NCI-H2107 treated with DMSO at 0.1 percent for 48 hours (cell line): ENCODE results near the gene PBX2.
"Not testable (repeated sequence)": the region's sequence is repeated elsewhere in the genome, so short reads cannot be mapped to it uniquely, and the experiment has no call there.

Experiments used
- DNase-seq: peaks from one replicate; lab custom pipeline; 2025; ENCODE audit not compliant: unreplicated experiment; lab: John Stamatoyannopoulos, UW

The PBX2 gene, protein sequence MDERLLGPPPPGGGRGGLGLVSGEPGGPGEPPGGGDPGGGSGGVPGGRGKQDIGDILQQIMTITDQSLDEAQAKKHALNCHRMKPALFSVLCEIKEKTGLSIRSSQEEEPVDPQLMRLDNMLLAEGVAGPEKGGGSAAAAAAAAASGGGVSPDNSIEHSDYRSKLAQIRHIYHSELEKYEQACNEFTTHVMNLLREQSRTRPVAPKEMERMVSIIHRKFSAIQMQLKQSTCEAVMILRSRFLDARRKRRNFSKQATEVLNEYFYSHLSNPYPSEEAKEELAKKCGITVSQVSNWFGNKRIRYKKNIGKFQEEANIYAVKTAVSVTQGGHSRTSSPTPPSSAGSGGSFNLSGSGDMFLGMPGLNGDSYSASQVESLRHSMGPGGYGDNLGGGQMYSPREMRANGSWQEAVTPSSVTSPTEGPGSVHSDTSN

DNA sequence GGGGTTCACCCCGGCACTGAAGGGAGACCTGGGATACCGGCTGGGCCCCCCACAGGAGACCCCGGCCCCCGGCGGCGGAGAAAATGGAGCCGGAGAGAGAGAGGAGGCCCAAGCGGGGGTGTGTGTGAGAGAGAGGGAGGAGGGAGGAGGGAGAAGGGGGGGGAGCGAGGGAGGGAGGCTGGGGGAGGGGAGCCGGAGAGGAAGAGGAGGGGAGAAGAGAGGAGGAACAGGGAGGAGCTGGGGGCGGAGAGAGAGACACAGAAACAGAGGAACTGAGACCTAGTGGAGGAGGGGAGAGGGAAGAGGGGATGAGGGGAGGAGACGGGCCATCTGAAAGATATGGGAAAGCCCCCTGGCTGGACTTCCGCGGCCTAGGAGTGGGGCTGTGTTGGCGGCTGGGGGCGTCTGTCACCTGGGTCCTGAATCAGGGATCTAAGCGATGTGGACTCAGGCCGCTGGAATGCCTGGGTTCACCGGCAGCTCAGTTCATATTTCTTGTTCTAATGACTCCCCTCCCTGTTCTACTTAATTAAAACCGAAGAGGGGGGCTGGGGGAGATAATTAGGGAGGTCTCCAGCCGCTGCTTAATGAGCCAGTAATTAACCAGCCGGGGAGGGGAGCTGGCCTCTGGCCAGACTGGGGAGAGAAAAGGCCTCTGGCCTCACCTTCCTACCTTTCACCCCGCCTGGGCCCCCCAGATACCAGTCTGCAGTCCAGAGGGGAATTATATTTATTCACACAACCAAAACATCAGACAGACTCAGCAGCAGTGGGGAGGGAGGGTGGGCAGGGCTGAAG lies at the start of gene PBX2:
Gene PBX2, minus strand, starts transcription at position 149 of the 798 bp plus-strand sequence. CDS start 287 bp downstream, outside the sequence.
- peak; percentile 35 for DNase-seq

DNA sequence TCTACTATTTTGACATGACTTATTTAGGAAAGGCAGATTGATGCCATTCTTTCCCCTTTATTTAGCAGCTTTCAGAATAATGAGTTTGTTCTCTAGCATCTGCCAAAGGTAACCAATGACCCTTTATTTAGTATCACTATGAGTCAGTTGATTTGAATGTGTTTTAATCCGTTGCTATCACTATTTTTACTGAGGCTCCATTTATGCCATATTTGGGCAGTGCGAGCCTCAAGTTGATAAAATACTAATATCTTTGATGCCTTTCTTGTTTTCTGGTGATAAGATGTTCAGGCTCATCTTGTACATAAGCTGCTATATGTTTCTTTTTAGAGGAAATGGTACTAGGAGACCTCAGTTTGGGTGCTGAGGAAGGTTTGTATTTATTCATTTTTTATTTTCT lies 49.5 kb upstream of the PBX2 start:
- no peak for DNase-seq

DNA sequence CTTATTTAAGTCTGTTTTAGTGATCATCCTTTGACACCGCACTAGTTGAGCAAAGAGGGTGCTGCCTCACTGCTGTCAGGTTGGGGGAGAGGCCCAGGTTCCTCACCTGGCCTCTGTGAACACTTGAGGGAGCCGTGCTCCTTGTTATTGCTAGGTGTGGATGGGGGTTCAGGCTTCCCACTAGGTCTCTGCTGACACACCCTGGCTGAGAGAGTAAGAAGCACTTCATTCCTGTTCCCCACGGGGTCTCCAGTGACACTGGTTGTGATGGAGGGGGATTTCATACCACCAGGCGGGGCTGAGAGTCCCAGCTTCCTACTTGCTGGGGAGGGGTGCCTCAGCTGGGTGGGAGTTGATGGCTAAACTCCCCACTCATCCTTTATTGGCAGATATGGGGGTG lies 44.9 kb upstream of the PBX2 start:
- no peak for DNase-seq

DNA sequence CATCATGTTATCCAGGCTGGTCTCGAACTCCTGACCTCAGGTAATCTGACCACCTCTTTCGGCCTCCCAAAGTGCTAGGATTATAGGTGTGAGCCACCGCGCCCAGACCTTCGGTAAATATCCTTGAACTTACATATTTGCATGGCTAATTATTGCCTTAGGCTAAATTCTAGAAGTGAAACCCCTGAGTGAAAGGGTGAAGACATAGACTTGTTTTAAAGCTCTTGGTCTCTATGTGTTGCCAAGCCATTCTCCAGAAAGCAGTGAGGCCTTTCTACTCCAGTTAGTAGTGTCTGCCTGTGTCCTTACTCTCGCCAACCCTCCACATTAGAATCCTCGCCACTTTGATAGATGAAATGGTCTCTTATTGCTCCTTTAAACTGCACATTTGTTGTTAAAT lies 36.4 kb upstream of the PBX2 start:
- DNase-seq: no peak

DNA sequence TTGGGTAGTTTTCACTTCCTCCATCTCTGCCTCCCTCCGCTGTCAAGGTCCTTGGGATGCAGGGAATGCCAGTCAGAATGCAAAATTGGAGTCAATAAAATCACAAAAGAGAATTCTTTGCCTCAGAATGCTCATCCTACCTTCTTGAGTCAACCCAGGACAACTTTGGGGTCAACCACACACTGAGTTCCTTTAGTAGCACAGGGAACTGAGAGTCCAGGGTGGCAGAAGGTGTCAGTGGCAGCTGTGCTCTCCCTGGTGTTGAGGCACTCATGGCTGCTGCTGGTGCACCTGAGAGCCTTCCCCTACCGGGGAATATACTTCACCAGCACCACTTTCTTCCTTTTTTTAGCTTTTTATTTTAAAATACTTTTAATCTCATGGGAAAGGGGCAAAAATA lies 34.7 kb upstream of the PBX2 start:
- DNase-seq: no peak

DNA sequence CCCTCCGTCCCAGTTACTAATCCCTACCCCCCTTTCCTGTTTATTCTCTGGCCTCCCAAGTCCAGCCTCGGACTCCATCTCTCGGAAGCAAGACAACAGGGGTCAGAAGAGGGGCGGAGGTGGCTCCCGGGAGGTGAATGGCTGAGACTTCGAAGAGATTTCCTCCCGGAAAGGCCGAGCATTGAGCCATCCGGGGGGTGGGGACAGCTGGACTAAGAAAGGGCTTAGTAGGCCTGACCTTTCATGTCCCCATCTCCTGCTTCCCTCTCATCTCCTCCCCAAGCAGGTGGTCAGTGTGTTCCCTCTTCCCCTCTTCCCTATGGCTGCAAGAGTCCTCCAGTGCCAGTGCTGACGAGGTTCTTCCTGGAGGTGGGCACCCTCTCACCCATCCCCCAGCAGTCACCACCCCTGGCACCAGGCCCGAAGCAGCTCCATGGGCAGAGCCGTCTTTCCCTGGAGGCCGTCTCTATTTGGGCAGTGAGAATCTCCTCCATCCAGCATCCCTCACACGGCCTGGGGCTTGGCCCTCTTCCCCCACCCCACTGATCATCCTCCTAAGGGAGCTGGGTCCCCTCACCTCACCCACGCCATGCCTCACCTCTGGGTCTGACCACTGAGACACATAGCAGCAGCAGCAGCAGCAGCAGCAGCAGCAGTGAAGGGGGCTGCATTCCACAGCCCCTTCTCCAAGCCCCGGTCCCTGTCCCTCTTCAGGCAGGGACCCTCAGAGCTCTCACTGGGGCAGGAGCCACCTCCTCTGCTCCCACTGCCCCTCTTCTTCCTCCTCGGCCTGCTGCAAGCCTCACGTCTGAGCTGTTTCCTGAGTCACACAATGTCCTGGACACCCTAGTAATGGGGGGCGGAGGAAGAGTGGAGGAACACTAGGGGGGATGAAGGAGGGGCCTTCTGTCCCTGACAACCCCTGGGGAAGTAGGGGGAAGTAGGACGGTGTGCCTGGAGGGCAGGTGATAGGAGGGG lies 33.5 kb upstream of the PBX2 start, which contains the start of gene NOTCH4:
Gene NOTCH4, minus strand, starts transcription at position 810 of the 978 bp plus-strand sequence. Its CDS starts 139 bp downstream, at position 671.
- DNase-seq: no peak

DNA sequence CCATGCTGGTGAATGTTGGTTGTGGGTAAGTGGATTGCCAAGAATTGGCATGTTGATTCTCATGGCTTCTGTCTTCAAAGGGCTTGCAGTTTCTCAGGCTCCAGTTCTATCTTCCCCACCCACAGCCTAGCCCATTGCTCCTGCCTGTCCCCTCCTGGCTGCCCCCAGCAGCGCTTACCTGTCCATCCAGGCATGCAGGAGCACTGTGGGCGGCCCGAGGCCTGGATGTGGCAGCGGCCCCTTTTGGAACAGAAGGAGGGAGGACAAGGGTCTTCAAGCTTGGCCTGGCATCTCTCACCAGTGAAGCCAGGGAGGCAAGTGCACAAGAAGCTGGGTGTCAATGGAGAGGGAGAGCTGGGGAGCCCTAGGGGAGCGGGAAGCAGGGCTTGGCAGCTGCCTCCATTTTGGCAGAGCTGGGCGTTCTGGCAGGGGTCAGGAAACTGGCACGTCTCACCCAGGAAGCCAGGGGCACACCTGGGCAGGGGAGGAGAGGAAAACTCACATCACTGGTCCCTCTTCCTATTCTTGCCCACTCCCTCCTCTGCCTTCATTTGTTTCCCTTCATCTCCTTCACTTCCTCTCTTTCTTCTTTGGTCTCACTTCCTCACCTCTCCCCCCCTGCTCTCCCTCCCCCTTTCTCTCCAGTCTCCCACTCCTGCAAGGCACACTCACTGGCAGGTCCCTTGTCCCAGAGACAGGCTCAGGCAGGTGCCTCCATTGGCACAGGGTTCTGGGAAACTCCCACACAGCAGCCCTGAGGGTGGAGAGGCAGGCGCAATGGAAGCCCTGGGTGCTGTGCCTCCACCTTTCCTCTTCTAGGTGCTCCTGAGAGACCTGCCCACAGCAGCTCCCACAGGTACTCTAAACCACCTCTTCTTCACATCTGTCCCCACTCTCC lies 32.6 kb upstream of the PBX2 start:
- no peak for DNase-seq

DNA sequence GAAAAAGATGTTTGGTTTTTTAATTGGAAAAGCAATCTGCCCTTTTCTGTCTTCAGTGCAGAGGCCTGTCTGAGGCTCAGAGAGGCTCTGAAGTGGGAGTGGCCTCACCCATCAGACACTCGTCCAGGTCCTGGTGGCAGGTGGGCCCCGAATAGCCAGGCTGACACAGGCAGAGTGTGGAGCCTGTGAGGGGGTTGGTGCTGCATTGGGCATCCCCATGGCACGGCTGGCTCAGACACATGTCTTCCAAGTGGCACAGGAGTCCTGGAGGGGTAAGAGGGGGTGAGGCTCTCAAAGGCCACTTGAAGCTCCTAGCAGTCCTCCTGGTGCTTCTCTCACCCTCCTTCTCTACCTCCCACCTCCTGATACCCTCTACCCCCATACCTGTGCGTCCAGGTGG lies 30.0 kb upstream of the PBX2 start:
- DNase-seq: no peak

DNA sequence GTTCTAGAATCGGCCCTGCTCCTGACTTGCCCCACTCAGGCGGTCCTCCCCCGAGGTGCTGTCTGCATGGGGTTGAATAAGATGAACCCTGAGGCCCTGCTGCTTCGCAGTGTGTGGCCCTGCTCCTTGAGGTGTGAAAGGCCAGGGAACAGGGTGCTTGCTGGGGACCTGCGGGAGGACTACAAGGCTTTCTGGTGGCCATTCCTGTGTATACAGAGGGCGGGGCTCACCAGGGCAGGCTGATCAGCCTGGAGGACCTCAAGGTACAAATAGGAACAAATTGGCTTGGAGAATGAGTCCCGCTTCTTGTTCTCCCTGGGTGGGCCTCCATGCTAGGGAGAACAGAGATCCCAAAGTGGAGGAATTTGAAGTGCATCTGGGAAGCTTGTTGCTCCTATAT lies 28.2 kb upstream of the PBX2 start:
- DNase-seq: no peak

DNA sequence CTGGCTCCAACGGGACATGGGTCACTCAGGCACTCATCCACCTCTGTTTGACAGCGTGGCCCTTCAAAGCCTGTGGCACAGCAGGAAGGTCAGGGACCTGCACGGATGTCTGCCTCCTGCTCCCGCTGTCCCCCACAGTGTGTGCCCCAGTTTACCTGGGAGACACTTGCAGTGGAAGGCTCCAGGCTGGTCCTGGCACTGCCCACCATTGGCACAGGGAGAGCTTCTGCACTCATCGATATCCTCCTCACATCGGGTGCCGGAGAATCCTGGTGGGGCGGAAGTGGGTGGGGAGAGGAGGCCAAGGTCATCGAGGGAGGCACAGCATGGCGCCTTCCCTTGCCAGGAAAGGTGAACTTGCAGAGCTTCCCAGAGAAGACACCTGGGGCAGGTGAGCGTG lies 27.0 kb upstream of the PBX2 start:
- no peak for DNase-seq

DNA sequence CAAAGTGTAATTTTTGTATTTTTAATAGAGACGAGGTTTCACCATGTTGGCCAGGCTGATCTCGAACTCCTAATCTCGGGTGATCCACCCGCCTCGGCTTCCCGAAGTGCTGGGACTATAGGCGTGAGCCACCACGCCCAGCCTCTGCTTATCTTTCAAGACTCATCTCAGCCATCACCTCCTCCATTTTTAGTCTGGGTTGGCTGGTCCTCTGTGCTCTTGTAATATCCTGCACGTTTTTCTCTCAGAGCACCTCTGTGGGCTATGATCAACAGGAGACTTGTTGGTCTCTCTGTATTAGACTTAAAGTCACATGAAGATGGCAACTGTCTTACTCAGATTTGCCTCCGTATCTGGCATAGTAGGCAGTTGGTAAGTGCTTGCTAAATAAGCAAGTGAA lies 26.3 kb upstream of the PBX2 start:
- DNase-seq: no peak

DNA sequence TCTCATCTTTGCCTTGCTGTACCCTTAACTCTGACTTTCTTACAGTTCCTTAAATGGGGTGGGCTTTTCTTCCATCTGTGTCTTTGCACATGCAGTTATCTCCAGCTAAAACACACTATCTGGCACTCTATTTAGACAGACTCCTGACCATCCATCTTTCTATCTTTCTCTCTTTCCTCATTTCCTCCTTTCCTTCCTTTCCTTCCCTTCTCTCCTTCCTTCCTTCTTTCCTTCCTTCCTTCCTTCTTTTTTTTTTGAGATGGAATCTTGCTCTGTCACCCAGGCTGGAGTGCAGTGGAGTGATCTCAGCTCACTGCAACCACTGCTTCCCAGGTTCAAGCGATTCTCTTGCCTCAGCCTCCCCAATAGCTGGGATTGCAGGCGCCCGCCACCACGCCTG lies 25.6 kb upstream of the PBX2 start:
- DNase-seq: no peak

DNA sequence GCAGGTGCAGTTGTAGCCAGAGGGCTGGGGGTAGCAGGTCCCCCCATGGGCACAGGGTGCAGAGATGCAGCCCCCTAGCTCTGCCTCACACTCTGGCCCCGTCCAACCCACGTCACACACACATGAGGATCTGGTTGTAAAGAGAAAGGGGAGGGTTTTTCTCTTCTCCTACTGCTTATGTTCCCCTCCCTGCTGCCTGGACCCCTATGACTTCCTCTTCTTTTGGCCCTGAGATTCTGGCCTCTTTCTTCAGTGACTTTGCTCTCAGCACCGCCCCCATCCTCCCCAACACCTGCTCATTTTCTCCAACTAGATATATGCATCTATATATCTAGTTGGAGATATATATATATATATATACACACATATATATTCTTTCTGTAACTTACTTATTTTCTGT lies 24.1 kb upstream of the PBX2 start:
- no peak for DNase-seq

DNA sequence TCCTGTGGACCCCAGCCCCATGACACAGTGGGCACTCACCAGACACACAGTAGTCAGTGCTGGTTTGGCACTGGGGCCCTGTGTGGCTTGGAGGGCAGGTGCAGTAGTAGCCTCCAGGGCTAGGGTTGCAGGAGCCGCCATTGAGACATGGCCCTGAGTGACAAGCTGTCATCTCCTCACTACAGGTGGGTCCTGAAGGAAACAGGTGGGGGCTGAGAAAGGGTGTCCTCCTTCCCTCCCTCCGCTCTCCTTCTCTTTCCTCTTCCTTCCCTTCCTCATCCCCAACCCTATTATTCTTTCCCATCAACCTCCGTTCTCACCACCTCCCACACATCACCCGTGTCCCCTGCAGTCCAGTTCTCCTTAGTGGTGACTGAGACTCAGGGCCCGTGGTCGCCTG lies 23.6 kb upstream of the PBX2 start:
- DNase-seq: no peak

DNA sequence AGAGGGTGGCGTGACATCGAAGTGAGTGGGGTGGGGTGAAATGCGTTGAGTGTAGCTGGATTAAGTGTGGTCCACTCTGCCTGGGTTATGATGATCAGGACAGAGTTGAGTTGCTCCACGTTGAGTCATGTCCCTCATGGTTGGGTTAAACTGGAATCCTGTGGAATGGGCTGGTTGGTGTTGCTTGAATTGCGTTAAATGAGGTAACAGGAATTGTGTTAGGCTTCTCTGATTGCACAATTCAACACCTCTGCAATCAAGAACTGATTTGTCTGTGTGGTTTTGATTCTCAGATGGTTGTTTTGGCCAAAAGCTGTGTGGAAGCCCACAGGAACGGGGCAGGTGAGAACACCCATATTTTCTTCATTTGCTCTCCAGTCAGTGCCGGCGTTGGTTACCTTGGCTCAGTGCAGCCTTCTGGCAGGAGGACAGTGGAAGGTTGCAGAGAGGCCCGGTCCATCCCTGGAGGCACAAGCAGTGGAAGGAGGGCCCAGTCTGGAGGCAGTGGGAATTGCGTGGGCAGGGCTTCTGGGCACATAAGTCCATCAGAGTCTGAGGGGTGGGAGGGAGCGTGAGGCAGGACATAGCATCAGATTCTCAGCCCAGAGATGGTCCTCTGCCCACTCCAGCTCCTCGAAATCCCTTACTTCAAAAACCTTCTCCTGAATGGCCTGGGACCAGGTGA lies 22.2 kb upstream of the PBX2 start:
- no peak for DNase-seq

DNA sequence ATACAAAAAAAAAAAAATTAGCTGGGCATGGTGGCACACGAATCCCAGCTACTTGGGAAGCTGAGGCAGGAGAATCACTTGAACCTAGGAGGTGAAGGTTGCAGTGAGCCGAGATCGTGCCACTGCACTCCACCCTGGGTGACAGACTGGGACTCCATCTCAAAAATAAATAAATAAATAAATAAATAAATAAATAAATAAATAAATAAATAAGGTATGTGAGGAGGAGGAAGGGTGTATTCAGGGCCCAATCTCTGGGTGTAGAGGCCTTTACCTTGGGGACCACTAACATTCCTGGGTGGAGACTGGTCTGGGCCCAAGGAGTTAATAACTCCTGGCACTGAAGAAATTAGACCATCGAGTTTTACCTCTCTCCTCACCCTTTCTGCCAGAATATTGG lies 21.4 kb upstream of the PBX2 start:
- not testable (repeated sequence) for DNase-seq

DNA sequence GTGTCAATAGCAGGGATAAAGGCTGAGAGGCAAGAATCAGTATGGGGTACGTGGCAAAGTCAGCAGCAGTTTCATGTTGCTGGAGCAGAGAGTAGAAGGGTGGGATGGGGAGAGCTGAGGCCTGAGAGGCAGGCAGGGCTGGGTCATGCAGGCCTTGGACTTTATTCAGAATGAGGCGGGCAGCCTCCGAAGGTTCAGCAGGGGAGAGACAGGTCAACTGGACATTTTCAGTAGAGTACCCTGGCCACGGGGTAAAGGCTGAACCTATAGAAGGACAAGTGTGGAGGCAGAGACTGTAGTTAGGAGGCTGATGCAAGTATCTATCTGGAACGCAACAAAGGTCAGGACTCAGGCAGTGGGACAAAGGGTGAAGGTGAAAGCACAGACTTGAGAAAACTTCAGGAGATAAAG lies 20.2 kb upstream of the PBX2 start:
- no peak for DNase-seq

DNA sequence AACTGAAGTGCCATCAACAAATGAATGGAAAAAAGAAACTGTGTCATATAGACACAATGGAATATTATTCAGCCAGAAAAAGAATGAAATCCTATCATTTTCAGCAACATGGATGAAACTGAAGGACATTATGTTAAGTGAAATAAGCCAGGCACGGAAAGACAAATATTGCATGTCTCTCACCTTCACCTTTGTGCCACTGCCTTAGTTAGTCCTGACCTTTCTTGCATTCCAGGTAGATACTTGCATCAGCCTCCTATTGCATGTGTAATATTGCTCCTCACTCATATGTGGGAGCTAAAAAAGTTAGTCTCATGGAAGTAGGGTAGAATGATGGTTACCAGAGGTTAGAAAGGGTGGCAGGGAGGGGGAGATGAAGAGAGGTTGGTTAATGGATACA lies 19.0 kb upstream of the PBX2 start:
- no peak for DNase-seq

DNA sequence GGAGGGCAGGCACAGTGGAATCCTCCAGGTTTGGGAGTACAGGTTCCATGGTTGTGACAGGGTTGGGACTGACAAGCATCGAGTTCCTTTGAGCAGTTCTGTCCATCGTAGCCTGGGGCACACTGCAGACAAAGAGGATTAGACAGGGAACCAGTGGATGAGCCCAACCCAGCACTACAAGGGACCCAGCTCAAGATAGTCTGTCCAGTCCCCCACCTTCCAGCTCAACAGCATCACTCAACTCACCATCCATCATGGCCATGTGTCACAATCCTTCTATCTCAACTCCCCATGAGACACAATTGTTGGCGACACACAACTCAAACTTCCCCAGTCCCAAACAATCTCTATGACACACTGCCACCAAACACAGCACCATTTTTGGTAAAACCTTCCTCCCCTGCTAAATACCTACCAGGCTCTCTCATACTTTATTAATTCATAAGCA lies 14.3 kb upstream of the PBX2 start:
- no peak for DNase-seq
